ENCODE measurements around the gene KIAA1217. TPM values are rescaled to one million over a fixed set of nuclear protein-coding genes. Genes with fewer than 3 reads are reported as not detected.

Gene KIAA1217
- total and polyA plus RNA-seq, 12 donors = 10.8 to 73.7 (median 40.8) TPM

DNA sequence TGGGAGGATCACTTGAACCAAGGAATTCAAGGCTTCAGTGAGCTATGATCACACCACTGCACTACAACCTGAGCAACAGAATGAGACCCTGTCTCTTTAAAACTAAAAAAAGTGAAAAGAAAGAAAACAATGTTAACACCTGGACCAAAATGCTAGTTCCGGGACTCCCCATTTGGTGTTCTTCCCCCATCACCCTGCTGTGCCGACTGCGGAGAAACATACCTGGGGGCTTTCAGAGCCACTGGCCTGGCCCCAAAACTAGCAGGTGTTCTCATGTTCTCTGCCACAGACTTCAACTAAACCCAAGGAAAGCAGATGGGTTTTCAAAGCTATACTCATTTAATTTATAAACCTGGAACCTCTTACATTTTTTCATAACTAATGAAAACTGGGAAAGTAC is 250.9 kb downstream of the KIAA1217 start:
- no peak for DNase-seq
- intact Hi-C loops (cut with DNase I) = no loop called here
- TF ChIP-seq, protein P1, sequence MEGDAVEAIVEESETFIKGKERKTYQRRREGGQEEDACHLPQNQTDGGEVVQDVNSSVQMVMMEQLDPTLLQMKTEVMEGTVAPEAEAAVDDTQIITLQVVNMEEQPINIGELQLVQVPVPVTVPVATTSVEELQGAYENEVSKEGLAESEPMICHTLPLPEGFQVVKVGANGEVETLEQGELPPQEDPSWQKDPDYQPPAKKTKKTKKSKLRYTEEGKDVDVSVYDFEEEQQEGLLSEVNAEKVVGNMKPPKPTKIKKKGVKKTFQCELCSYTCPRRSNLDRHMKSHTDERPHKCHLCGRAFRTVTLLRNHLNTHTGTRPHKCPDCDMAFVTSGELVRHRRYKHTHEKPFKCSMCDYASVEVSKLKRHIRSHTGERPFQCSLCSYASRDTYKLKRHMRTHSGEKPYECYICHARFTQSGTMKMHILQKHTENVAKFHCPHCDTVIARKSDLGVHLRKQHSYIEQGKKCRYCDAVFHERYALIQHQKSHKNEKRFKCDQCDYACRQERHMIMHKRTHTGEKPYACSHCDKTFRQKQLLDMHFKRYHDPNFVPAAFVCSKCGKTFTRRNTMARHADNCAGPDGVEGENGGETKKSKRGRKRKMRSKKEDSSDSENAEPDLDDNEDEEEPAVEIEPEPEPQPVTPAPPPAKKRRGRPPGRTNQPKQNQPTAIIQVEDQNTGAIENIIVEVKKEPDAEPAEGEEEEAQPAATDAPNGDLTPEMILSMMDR (IDR thresholded peaks at IDR 0.05) = no peak
- TF ChIP-seq POLR2A (IDR thresholded peaks at IDR 0.05) = no peak

DNA sequence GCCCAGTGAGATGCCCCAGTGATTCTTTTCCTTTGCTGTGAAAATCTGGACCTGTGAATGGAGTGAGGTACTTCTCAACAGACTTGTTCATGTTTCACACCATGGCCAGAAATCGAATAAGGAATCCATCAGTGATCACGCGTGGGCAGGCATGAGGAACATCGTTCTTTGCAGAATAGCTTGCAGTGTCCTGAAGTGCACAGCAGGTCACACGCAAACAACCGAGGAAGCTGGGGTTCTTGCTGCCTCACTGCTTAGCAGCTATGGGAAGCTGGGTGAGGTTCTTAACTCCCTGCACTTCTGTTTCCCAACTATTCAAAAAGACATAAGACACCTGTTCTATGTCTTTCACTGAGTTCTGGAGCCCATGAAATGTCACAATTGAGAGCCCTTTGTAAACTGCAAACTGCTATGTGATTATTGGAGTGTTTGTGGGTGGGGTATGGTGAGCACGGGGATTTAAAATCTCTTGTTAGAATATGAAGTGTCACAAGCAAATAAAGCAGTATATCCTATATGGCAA is 253.4 kb downstream of the KIAA1217 start:
- no peak overlapping the region for H3K4me3 ChIP-seq
- TF ChIP-seq POLR2A (IDR thresholded peaks at IDR 0.05) = no peak
- TF ChIP-seq, protein P1 (IDR thresholded peaks at IDR 0.05) = no peak
- H3K36me3 ChIP-seq (replicated peaks in 1 of 2) = no peaks in the 10 kb centered on the region
- peaks cover 36 to 47% of the 10 kb centered on the region in 2 donors for H3K4me1 ChIP-seq (replicated peaks in 1 of 2)
- 76 to 83% (median 81%) methylated on average over 6 to 7 of the region's 7 CpGs for WGBS, 4 donors
- intact Hi-C loops (cut with DNase I) = no loop called here
- H3K27me3 ChIP-seq = no peaks in the 10 kb centered on the region
- no peaks in the 10 kb centered on the region for H3K9me3 ChIP-seq (replicated peaks in 1 of 3)
- peak overlapping the region in 1 of 5 donors; percentile 24 for H3K27ac ChIP-seq
- no peak for DNase-seq

More for the DNA sequence above, 250.9 kb downstream of the KIAA1217 start:
- no peaks in the 10 kb centered on the region for H3K27me3 ChIP-seq
- 90 to 98% (median 92%) methylated on average over 3 of the region's 3 CpGs for WGBS, 4 donors
- no peak overlapping the region for H3K4me3 ChIP-seq
- H3K36me3 ChIP-seq (replicated peaks in 1 of 2) = no peaks in the 10 kb centered on the region
- H3K9me3 ChIP-seq (replicated peaks in 1 of 3) = no peaks in the 10 kb centered on the region
- peaks cover 21 to 41% of the 10 kb centered on the region in 2 donors for H3K4me1 ChIP-seq (replicated peaks in 1 of 2)
- H3K27ac ChIP-seq = no peak overlapping the region

DNA sequence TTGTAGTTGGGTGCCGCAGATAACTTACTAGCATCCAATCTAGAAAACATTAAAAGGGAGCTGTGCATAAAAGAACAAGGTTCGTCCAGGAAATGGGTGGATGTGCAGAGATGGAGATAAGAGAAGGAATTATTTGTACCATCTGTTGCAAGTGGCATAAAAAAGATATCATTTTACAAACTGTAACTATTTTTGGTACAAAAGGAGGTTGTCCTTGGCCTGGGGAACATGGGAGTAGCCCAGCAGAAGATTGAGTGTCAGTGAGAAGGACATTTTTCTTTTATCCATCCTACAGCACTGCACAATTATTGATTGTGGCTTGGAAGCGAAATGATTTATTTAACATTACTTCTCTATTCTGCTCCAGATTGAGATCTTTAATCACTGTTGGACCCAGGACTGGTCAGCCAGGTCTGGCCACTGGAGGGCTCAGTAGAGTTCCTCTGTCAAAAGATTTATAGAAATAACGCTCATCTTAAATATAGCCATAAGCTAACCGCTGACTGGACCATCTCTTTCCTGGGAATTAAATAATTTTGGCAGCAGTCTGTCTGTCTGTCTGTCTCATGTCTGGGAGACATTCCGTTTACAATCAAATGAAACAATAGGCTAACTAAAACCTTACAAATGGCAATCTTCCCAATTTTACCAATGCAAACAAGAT is 254.1 kb downstream of the KIAA1217 start:
- Histone ChIP-seq H3K27me3 (no peaks in the 10 kb centered on the region), H3K27ac (peak overlapping the region in 4 of 5 donors; percentile 67 to 90 (median 74)), H3K4me3 (no peak overlapping the region), H3K9me3 (replicated peaks in 1 of 3) (no peaks in the 10 kb centered on the region), H3K4me1 (replicated peaks in 1 of 2) (peaks cover 36 to 44% of the 10 kb centered on the region in 2 donors), H3K36me3 (replicated peaks in 1 of 2) (no peaks in the 10 kb centered on the region)
- TF ChIP-seq, protein P1 (IDR thresholded peaks at IDR 0.05) = peak in 4 of 6 experiments; percentile 19 to 39 (median 26)
- TF ChIP-seq POLR2A (IDR thresholded peaks at IDR 0.05) = no peak
- intact Hi-C loops (cut with DNase I) = no loop called here
- DNase-seq = no peak
- 44 to 55% (median 50%) methylated on average over 6 of the region's 6 CpGs for WGBS, 4 donors

DNA sequence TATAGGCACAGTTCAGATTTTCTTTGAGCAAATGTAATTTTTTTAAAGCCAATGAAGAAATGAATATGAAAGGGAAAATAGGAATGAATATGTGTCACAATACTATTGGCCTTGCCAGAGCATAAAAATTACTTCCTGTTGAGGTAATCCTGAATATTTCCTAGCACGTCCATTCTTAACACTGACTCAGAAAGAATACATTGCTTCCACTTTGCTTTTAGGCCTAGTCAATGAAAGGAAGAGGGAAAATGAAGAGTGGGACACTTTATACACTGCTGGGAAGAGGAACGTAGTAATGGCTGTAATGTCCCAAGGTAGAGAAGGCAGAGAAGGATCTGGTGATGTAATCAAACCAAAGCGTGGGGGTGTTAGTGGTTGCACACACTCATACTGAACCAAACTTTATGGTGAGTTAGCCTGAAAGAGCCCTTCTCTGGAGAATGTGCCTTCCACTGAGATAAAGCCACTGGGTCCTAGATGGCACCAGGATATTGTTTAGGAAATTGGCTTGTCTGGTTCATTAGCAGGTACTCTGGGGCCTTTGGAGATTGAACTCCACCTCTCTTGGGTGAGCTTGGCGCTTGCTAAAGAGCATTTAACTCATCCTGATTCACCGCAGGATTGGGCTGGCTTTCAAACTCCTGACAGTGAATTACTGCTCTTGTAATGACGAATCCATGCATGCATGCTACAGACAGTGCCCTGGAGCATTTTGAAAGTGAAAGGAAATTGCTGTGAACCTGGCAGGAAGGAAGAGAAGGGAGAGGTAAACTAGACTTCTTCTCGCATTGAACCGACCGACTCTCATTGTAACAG is 254.9 kb downstream of the KIAA1217 start:
- no peaks in the 10 kb centered on the region for H3K27me3 ChIP-seq
- DNase-seq = peak; percentile 78 to 93 (median 87)
- peaks cover 36 to 46% of the 10 kb centered on the region in 2 donors for H3K4me1 ChIP-seq (replicated peaks in 1 of 2)
- peak overlapping the region in 1 of 4 donors; percentile 28 for H3K4me3 ChIP-seq
- intact Hi-C loops (cut with DNase I) = no loop called here
- TF ChIP-seq, protein P1 (IDR thresholded peaks at IDR 0.05) = no peak
- TF ChIP-seq POLR2A (IDR thresholded peaks at IDR 0.05) = no peak
- peak overlapping the region; percentile 51 to 90 (median 72) for H3K27ac ChIP-seq
- WGBS, 4 donors = 31 to 40% (median 37%) methylated on average over 9 of the region's 9 CpGs
- H3K9me3 ChIP-seq (replicated peaks in 1 of 3) = no peaks in the 10 kb centered on the region
- no peaks in the 10 kb centered on the region for H3K36me3 ChIP-seq (replicated peaks in 1 of 2)

Measured in adrenal gland (tissue), 12 donors.